ENCODE results near the gene FSTL5. TPM values are rescaled to one million over a fixed set of nuclear protein-coding genes. Genes with fewer than 3 reads are reported as not detected.

Gene FSTL5
- total RNA-seq, 1 experiment from 2014 or later, result not detected

DNA sequence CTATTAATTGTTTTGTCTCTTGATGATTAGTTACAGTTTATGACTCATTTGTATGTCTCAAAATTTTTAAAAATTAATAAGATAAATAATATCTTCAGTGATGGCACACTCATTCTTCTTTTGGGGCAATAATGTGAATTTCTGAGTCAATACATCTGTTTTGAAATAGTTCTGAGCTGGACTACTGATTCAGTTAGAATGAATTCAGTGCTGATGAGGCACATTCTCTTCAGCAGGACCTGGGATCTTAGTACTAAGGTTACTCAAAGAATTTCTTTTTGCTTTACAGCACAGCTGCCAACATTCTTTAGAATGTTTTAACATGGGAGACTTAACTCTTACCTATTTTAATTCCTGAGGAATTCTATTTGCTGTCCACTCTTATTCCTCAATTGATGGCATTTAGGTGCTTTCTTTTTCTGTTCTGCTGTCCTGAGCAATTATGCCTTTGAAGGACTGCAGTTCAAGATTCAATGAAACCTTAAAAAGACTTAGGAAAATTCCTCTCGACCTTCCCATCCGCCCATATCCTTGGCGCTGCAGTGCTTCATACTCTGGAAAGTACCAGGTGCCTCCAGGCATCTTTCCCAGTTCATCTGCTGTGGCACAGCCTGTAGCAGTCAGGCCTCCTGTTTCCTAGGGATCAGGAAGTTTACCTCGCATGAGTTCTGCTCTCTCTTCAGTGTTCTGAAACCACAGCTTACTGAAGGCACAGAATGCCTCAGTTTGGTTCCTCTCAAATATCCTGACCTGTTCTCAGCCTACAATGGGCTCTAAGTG lies 213.7 kb downstream of the FSTL5 start:
- DNase-seq (ENCODE audit: low read depth, low spot score) (no peak), ATAC-seq (no peak)
- ChIA-PET POLR2A (no interaction called here), RAD21 (ENCODE audit: low non-redundant PET in 1 of 2, low total read pairs in 2 of 2, uncharacterized antibody in 2 of 2, unreplicated experiment in 2 of 2) (no interaction called here), CTCF (no interaction called here)
- intact Hi-C loops (cut with micrococcal nuclease), result loop anchor here (5.0 to 10.0 kb wide), 3 partner anchors 375 to 698 kb away; no protein-coding TSS in a partner anchor
- TF ChIP-seq FOSL1 (IDR thresholded peaks at IDR 0.05; ENCODE audit: low read depth) (no peak), SIN3A (IDR thresholded peaks at IDR 0.05; ENCODE audit: low read depth) (no peak)
- H3K27me3 ChIP-seq (ENCODE audit: insufficient read depth, low read length), result no peaks in the 10 kb centered on the region
- no peaks in the 10 kb centered on the region for H3K9me3 ChIP-seq (ENCODE audit: control insufficient read depth in 1 of 2, insufficient read depth in 1 of 2, low read depth in 1 of 2, low read length in 2 of 2)
- no peak overlapping the region for H3K9ac ChIP-seq (ENCODE audit: low read length)
- no peaks in the 10 kb centered on the region for H3K36me3 ChIP-seq (ENCODE audit: control insufficient read depth in 1 of 2, insufficient read depth in 2 of 2, low read length in 2 of 2)
- no peak overlapping the region for H2AFZ ChIP-seq (ENCODE audit: low read depth, low read length, poor library complexity, severe bottlenecking)
- H3K4me2 ChIP-seq (ENCODE audit: low read length), result no peak overlapping the region
- H3K4me3 ChIP-seq (replicated peaks in 1 of 2; ENCODE audit: low read depth in 1 of 2, low read length in 2 of 2), result no peak overlapping the region
- no peak overlapping the region for H3K27ac ChIP-seq (ENCODE audit: low read depth, low read length)
- H3K79me2 ChIP-seq (ENCODE audit: insufficient read depth, low read length), result no peaks in the 10 kb centered on the region
- H3K9me2 ChIP-seq (ENCODE audit: insufficient read depth), result no peaks in the 10 kb centered on the region; the same call in 1 of the 2 replicates
- no TSS peak for BruUV-seq (replicated peaks)
- H3K4me1 ChIP-seq (ENCODE audit: control insufficient read depth in 1 of 2, insufficient read depth in 2 of 2, low read length in 2 of 2), result no peaks in the 10 kb centered on the region
- H4K20me1 ChIP-seq (ENCODE audit: insufficient read depth), result no peaks in the 10 kb centered on the region

DNA sequence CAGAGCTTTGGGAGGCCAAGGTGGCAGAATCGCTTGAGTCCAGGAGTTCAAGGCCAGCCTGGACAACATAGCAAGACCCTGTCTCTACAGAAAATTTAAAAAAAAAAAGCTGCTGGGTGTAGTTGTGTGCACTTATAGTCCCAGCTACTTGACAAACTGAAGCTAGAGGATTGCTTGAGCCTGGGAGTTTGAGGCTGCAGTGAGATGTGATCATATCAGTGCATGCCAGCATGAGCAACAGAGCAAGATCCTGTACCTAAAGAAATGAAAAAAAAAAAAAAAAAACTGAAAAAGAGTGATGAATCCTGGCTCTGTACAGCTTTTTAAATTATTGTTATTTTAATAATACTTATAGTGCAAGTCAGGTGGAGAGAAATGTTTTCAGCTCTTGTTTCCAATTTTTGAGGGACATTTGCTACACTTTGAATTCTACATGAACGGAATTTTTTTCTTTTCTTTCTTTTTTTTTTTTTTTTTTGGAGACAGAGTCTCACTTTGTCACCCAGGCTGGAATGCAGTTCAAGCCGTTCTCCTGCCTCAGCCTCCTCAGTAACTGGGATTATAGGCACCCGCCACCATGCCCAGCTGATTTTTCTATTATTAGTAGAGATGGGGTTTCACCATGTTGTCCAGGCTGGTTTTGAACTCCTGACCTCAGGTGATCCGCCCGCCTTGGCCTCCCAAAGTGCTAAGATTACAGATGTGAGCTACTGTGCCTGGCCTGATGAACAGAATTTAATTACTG lies 215.6 kb downstream of the FSTL5 start:
- Histone ChIP-seq H3K4me1 (ENCODE audit: control insufficient read depth in 1 of 2, insufficient read depth in 2 of 2, low read length in 2 of 2) (no peaks in the 10 kb centered on the region), H3K27me3 (ENCODE audit: insufficient read depth, low read length) (no peaks in the 10 kb centered on the region), H3K9me3 (ENCODE audit: control insufficient read depth in 1 of 2, insufficient read depth in 1 of 2, low read depth in 1 of 2, low read length in 2 of 2) (no peaks in the 10 kb centered on the region), H2AFZ (ENCODE audit: low read depth, low read length, poor library complexity, severe bottlenecking) (no peak overlapping the region), H3K36me3 (ENCODE audit: control insufficient read depth in 1 of 2, insufficient read depth in 2 of 2, low read length in 2 of 2) (no peaks in the 10 kb centered on the region), H3K4me2 (ENCODE audit: low read length) (no peak overlapping the region), H4K20me1 (ENCODE audit: insufficient read depth) (no peaks in the 10 kb centered on the region), H3K27ac (ENCODE audit: low read depth, low read length) (no peak overlapping the region), H3K9me2 (ENCODE audit: insufficient read depth) (no peaks in the 10 kb centered on the region; the same call in 1 of the 2 replicates), H3K9ac (ENCODE audit: low read length) (no peak overlapping the region), H3K79me2 (ENCODE audit: insufficient read depth, low read length) (no peaks in the 10 kb centered on the region), H3K4me3 (replicated peaks in 1 of 2; ENCODE audit: low read depth in 1 of 2, low read length in 2 of 2) (no peak overlapping the region)
- BruUV-seq (replicated peaks), result no TSS peak
- ChIA-PET CTCF (no interaction called here), POLR2A (no interaction called here), RAD21 (ENCODE audit: low non-redundant PET in 1 of 2, low total read pairs in 2 of 2, uncharacterized antibody in 2 of 2, unreplicated experiment in 2 of 2) (no interaction called here)
- no peak for DNase-seq (ENCODE audit: low read depth, low spot score)
- no peak for ATAC-seq
- intact Hi-C loops (cut with micrococcal nuclease), result loop anchor here (10.0 kb wide), 1 partner anchor 373 kb away; no protein-coding TSS in a partner anchor
- TF ChIP-seq EGR1 (IDR thresholded peaks at IDR 0.05; ENCODE audit: low read depth) (no peak), EZH2 (IDR thresholded peaks at IDR 0.05) (no peak), CBX3 (IDR thresholded peaks at IDR 0.05; ENCODE audit: low read depth) (no peak), JUND (IDR thresholded peaks at IDR 0.05) (no peak), POLR2A (IDR thresholded peaks at IDR 0.05; ENCODE audit: borderline replicate concordance, extremely low read depth, insufficient read depth, insufficient read length) (no peak), SIN3A (IDR thresholded peaks at IDR 0.05; ENCODE audit: low read depth) (no peak), EZH2phosphoT487 (IDR thresholded peaks at IDR 0.05; ENCODE audit: borderline replicate concordance) (no peak), POLR2AphosphoS5 (IDR thresholded peaks at IDR 0.05; ENCODE audit: low read depth, low read length) (no peak), ZFX (IDR thresholded peaks at IDR 0.05) (no peak)
- TF ChIP-seq, protein P1, sequence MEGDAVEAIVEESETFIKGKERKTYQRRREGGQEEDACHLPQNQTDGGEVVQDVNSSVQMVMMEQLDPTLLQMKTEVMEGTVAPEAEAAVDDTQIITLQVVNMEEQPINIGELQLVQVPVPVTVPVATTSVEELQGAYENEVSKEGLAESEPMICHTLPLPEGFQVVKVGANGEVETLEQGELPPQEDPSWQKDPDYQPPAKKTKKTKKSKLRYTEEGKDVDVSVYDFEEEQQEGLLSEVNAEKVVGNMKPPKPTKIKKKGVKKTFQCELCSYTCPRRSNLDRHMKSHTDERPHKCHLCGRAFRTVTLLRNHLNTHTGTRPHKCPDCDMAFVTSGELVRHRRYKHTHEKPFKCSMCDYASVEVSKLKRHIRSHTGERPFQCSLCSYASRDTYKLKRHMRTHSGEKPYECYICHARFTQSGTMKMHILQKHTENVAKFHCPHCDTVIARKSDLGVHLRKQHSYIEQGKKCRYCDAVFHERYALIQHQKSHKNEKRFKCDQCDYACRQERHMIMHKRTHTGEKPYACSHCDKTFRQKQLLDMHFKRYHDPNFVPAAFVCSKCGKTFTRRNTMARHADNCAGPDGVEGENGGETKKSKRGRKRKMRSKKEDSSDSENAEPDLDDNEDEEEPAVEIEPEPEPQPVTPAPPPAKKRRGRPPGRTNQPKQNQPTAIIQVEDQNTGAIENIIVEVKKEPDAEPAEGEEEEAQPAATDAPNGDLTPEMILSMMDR (IDR thresholded peaks at IDR 0.05 in 2 of 3, conservative IDR thresholded peaks at IDR 0.05 in 1 of 3; ENCODE audit: borderline replicate concordance in 1 of 3, insufficient read depth in 1 of 3, low read depth in 2 of 3, low read length in 2 of 3), result no peak
- TF ChIP-seq, protein P2, sequence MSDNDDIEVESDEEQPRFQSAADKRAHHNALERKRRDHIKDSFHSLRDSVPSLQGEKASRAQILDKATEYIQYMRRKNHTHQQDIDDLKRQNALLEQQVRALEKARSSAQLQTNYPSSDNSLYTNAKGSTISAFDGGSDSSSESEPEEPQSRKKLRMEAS (IDR thresholded peaks at IDR 0.05), result no peak
- TF ChIP-seq, protein P3, sequence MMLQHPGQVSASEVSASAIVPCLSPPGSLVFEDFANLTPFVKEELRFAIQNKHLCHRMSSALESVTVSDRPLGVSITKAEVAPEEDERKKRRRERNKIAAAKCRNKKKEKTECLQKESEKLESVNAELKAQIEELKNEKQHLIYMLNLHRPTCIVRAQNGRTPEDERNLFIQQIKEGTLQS (IDR thresholded peaks at IDR 0.05), result no peak
